IMR-90 (cell line): Measurements from ENCODE around the gene TICAM1. TPM values are rescaled to one million over a fixed set of nuclear protein-coding genes. Genes with fewer than 3 reads are reported as not detected.

Source experiments
- ATAC-seq: fragments of 200-7000 bp; cut with Tn5 transposase; 2 replicates; pipeline ENCODE4 v1.9.1; 2020; ENCODE audit warnings: low read depth, mild to moderate bottlenecking, moderate library complexity
- BruUV-seq: library from RNA; stranded (reverse); fragments of 400-500 nt; replicated peaks from 2 replicates; lab custom pipeline; 2021; lab: Mats Ljungman, UMichigan
- CTCF ChIA-PET: fragments of 300-600 bp; formaldehyde crosslinking; extraction: SDS; loops from one replicate; lab custom pipeline; 2021; ENCODE audit warnings: antibody characterized with exemption; lab: Yijun Ruan, JAX
- POLR2A ChIA-PET: fragments of 300-600 bp; sonication (Branson Sonifier 250); formaldehyde crosslinking; loops from one replicate; lab custom pipeline; 2022; ENCODE audit warnings: antibody characterized with exemption; ENCODE audit not compliant: unreplicated experiment; lab: Charles Lee
- DNase-seq: peaks from one replicate; pipeline ENCODE4 v3.0.0; 2013
- H2AFZ ChIP-seq: replicated peaks from 2 replicates; pipeline ENCODE3; 2013; ENCODE audit warnings: low read length, mild to moderate bottlenecking; ENCODE audit not compliant: poor library complexity
- H2AK5ac ChIP-seq: 2 replicates; pipeline ENCODE4 v1.6.1; 2013; ENCODE audit warnings: low read depth, low read length, inconsistent platforms
- H2AK9ac ChIP-seq: replicated peaks from 2 replicates; pipeline ENCODE3; 2013; ENCODE audit warnings: mild to moderate bottlenecking, low read depth, low read length, moderate library complexity; ENCODE audit not compliant: poor library complexity
- H2BK120ac ChIP-seq: 2 replicates; pipeline ENCODE4 v1.6.1; 2013; ENCODE audit warnings: low read depth, low read length, inconsistent platforms
- H2BK15ac ChIP-seq: 3 replicates; pipeline ENCODE4 v1.6.1; 2013; ENCODE audit warnings: low read depth, low read length, inconsistent platforms
- H2BK20ac ChIP-seq: 2 replicates; pipeline ENCODE4 v1.6.1; 2013; ENCODE audit warnings: low read depth, mild to moderate bottlenecking, inconsistent platforms, low read length, moderate library complexity
- H2BK5ac ChIP-seq: 2 replicates; pipeline ENCODE4 v1.6.1; 2013; ENCODE audit warnings: mild to moderate bottlenecking, low read depth, low read length, inconsistent platforms; ENCODE audit not compliant: poor library complexity, severe bottlenecking
- H3K14ac ChIP-seq: replicated peaks from 2 replicates; pipeline ENCODE4 v1.6.1; 2013; ENCODE audit warnings: low read depth, low read length, inconsistent platforms
- H3K18ac ChIP-seq: 2 replicates; pipeline ENCODE4 v1.6.1; 2013; ENCODE audit warnings: low read depth, low read length, control low read depth
- H3K23ac ChIP-seq: 2 replicates; pipeline ENCODE4 v1.6.1; 2013; ENCODE audit warnings: low read depth, low read length, inconsistent platforms
- H3K27ac ChIP-seq: 2 replicates; pipeline ENCODE4 v1.5.1; 2013; ENCODE audit warnings: mild to moderate bottlenecking, control low read depth, low read length; ENCODE audit not compliant: insufficient read depth
- H3K27me3 ChIP-seq: 2 replicates; pipeline ENCODE4 v1.6.1; 2013; ENCODE audit warnings: low read length; ENCODE audit not compliant: control insufficient read depth, insufficient read depth
- H3K36me3 ChIP-seq: 2 replicates; pipeline ENCODE4 v1.6.1; 2013; ENCODE audit warnings: low read length, mixed read lengths; ENCODE audit not compliant: control insufficient read depth, insufficient read depth
- H3K4ac ChIP-seq: 2 replicates; pipeline ENCODE4 v1.6.1; 2013; ENCODE audit warnings: low read depth, low read length, inconsistent platforms
- H3K4me1 ChIP-seq: 2 replicates; pipeline ENCODE4 v1.6.1; 2013; ENCODE audit warnings: low read length, mixed read lengths; ENCODE audit not compliant: control insufficient read depth, insufficient read depth
- H3K4me2 ChIP-seq: 2 replicates; pipeline ENCODE4 v1.6.1; 2013; ENCODE audit warnings: low read depth, mild to moderate bottlenecking, control low read depth, low read length, moderate library complexity
- H3K4me3 ChIP-seq: 2 replicates; pipeline ENCODE4 v1.5.1; 2013; ENCODE audit warnings: low read depth, mild to moderate bottlenecking, control low read depth, low read length, moderate library complexity; ENCODE audit not compliant: insufficient read depth
- H3K56ac ChIP-seq: 2 replicates; pipeline ENCODE4 v1.6.1; 2013; ENCODE audit warnings: low read length, inconsistent platforms; ENCODE audit not compliant: insufficient read depth; ENCODE audit errors: extremely low read depth
- H3K79me1 ChIP-seq, 2 experiments: 2 replicates each; pipeline ENCODE4 v1.6.1; 2013; ENCODE audit warnings: low read length in 2 of 2, inconsistent platforms in 1 of 2, low read depth in 1 of 2
- H3K9ac ChIP-seq: 2 replicates; pipeline ENCODE4 v1.6.1; 2013; ENCODE audit warnings: low read depth, low read length, control low read depth
- H3K9me1 ChIP-seq: 2 replicates; pipeline ENCODE4 v1.6.1; 2013; ENCODE audit warnings: low read length, inconsistent platforms; ENCODE audit not compliant: insufficient read depth
- H3K9me3 ChIP-seq: 2 replicates; pipeline ENCODE4 v1.6.1; 2013; ENCODE audit warnings: low read length; ENCODE audit not compliant: control insufficient read depth, insufficient read depth
- H4K20me1 ChIP-seq: 2 replicates; pipeline ENCODE4 v1.6.1; 2013; ENCODE audit warnings: low read length, inconsistent platforms; ENCODE audit not compliant: insufficient read depth
- H4K5ac ChIP-seq: 2 replicates; pipeline ENCODE4 v1.6.1; 2013; ENCODE audit warnings: mild to moderate bottlenecking, low read depth, low read length, control low read depth
- H4K8ac ChIP-seq, 2 experiments: 2 replicates each; pipeline ENCODE4 v1.6.1; 2013; ENCODE audit warnings: low read depth in 2 of 2, low read length in 2 of 2, control low read depth in 1 of 2, inconsistent platforms in 1 of 2
- H4K91ac ChIP-seq: 2 replicates; pipeline ENCODE4 v1.6.1; 2013; ENCODE audit warnings: low read depth, low read length, inconsistent platforms; ENCODE audit not compliant: insufficient read depth
- BHLHE40 ChIP-seq: fragments of 150-350 bp; IDR thresholded peaks from 2 replicates; pipeline ENCODE4 v1.6.1; 2016; ENCODE audit warnings: mild to moderate bottlenecking, low read depth, low read length
- CEBPB ChIP-seq: IDR thresholded peaks from 2 replicates; pipeline ENCODE4 v1.6.1; 2012; ENCODE audit warnings: low read depth, low read length, improper control_type of control experiment
- MAZ ChIP-seq: IDR thresholded peaks from 2 replicates; pipeline ENCODE4 v1.6.1; 2012; ENCODE audit warnings: low read depth, mild to moderate bottlenecking, low read length, improper control_type of control experiment, moderate library complexity, borderline replicate concordance
- NFE2L2 ChIP-seq: fragments of 150-350 bp; IDR thresholded peaks from 2 replicates; pipeline ENCODE4 v1.6.1; 2016; ENCODE audit warnings: low read depth, mild to moderate bottlenecking, low read length
- POLR2A ChIP-seq: IDR thresholded peaks from 2 replicates; pipeline ENCODE4 v1.6.1; 2012; ENCODE audit warnings: mild to moderate bottlenecking, low read depth, low read length
- RCOR1 ChIP-seq: IDR thresholded peaks from 2 replicates; pipeline ENCODE4 v1.6.1; 2012; ENCODE audit warnings: mild to moderate bottlenecking, low read length, improper control_type of control experiment; ENCODE audit not compliant: insufficient replicate concordance
- SMC3 ChIP-seq: fragments of 150-350 bp; IDR thresholded peaks from 2 replicates; pipeline ENCODE4 v1.6.1; 2016; ENCODE audit warnings: low read depth, mild to moderate bottlenecking, antibody characterized with exemption, low read length, moderate library complexity
- WGBS, 2 experiments: methylation state at CpG; one replicate each; pipeline versions ENCODE4 v1.1.5 to v1.1.7; 2013; ENCODE audit warnings: missing lambda C conversion rate in 2 of 2; ENCODE audit not compliant: insufficient read length in 1 of 2; ENCODE audit errors: extremely low coverage in 2 of 2; 5-methylcytosine and 5-hydroxymethylcytosine counted together
- dilution Hi-C: fragments of 300-500 bp; cut with HindIII; formaldehyde crosslinking; loops from one replicate; pipeline ENCODE4 v1.14.3; 2018; ENCODE audit warnings: low sequenced_read_pairs; ENCODE audit not compliant: unreplicated experiment
- in situ Hi-C: fragments of 300-500 bp; cut with MboI; formaldehyde crosslinking; loops from 3 replicates; pipeline ENCODE4 v1.14.3; 2019; ENCODE audit warnings: low sequenced_read_pairs, inconsistent platforms, mixed read lengths
- intact Hi-C: fragments of 100-400 bp; cut with micrococcal nuclease; formaldehyde crosslinking; loops from 2 replicates; pipeline ENCODE4 v1.10.0; 2022
- polyA plus RNA-seq, 3 experiments: library from polyadenylated mRNA; depleted of rRNA; stranded (reverse); fragments of >200 nt; gene quantifications; 2 replicates each; pipeline ENCODE4 v1.2.3, GENCODE V29; 2012; ENCODE audit warnings: low replicate concordance in 1 of 3
- total RNA-seq: library from RNA; depleted of rRNA; stranded (reverse); fragments of >200 nt; gene quantifications from 2 replicates; pipeline ENCODE4 v1.2.3, GENCODE V29; 2012
- TF ChIP-seq, protein P1 (sequence below): fragments of 150-350 bp; IDR thresholded peaks from 2 replicates; pipeline ENCODE4 v1.6.1; 2017; ENCODE audit warnings: mild to moderate bottlenecking, antibody characterized with exemption, low read length, low read depth

The TICAM1 gene
- total and polyA plus RNA-seq, 2 of the 4 experiments (the other 2 are of a cell fraction): 0.90 to 9.2 TPM

DNA sequence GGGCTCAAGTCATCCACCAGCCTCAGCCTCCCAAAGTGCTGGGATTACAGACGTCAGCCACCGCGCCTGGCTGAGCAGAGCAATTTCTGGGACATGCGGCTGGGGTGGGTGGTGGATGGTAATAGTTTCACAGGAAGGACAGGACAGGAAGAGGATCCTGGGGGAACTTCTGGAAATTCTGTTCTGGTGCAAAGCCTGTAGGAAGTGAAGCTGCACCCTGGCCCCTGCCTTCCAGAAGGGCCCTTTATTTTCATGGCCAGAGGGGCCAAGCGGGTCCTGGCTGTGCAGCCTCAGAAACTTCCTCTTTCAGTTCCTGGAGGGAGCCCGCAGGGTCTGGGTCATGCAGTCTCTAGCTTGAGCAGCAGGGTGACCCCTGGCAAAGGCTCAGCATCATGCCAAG, 24.3 kb downstream of the TICAM1 start (continued):
- TF ChIP-seq CEBPB (no peak), POLR2A (no peak), BHLHE40 (no peak), NFE2L2 (no peak), RCOR1 (no peak)
- TF ChIP-seq, protein P1, sequence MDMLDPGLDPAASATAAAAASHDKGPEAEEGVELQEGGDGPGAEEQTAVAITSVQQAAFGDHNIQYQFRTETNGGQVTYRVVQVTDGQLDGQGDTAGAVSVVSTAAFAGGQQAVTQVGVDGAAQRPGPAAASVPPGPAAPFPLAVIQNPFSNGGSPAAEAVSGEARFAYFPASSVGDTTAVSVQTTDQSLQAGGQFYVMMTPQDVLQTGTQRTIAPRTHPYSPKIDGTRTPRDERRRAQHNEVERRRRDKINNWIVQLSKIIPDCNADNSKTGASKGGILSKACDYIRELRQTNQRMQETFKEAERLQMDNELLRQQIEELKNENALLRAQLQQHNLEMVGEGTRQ: no peak

DNA sequence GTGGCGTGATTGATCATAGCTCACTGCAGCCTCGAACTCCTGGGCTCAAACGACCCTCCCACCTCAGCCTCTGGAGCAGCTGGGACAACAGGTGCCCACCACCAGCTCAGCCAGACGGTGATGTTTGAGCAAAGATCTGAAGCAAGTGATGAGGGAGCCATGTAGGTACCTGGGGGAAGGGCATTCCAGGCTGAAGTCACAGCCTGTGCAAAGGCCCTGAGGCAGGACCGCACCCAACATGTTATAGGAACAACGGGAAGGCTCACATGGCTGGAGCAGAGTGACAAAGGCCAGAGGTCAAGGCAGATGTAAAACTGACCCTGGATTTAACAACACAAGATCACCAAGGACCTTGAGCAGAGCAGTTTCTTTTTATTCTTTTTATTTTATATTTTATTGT, 25.1 kb downstream of the TICAM1 start:
- no peak overlapping the region for H3K56ac ChIP-seq
- TF ChIP-seq BHLHE40 (no peak), MAZ (no peak), SMC3 (no peak)
- TF ChIP-seq, protein P1: no peak
- H2BK5ac ChIP-seq: no peak overlapping the region
- 0 out of 2 replicates have a peak overlapping the region, but pooled peaks have one; percentile 28 for H2AK5ac ChIP-seq
- H2BK20ac ChIP-seq: no peak overlapping the region
- H4K8ac ChIP-seq: no peak overlapping the region
- no peak overlapping the region for H2BK15ac ChIP-seq
- no peak overlapping the region for H2BK120ac ChIP-seq
- DNase-seq: no peak
- no peaks in the 10 kb centered on the region for H3K36me3 ChIP-seq
- H4K20me1 ChIP-seq: no peaks in the 10 kb centered on the region
- no peak overlapping the region for H3K14ac ChIP-seq
- H3K27ac ChIP-seq: no peak overlapping the region
- no peaks in the 10 kb centered on the region for H3K27me3 ChIP-seq
- no peak overlapping the region for H2AFZ ChIP-seq
- H4K5ac ChIP-seq: no peak overlapping the region
- H3K23ac ChIP-seq: no peak overlapping the region
- ATAC-seq: no peak
- H4K91ac ChIP-seq: no peak overlapping the region
- dilution Hi-C loops (no loop called here), intact Hi-C loops (no loop called here), in situ Hi-C loops (loop anchor here (5.0 kb wide), 2 partner anchors 106 to 226 kb away; no protein-coding TSS in a partner anchor)
- no peak overlapping the region for H3K18ac ChIP-seq
- no peak overlapping the region for H3K4ac ChIP-seq
- WGBS, 2 experiments: no CpG with 5 or more reads among the region's 6 CpGs
- no peak overlapping the region for H3K4me3 ChIP-seq
- ChIA-PET CTCF (interaction anchor here (0.6 to 1.0 kb wide), 2 partner anchors 67 to 121 kb away, joined by 4 read pairs; no protein-coding TSS in a partner anchor), POLR2A (interaction anchor here (0.6 kb wide), 1 partner anchor 44 kb away, joined by 4 read pairs; no protein-coding TSS in a partner anchor)
- H3K79me1 ChIP-seq: no peaks in the 10 kb centered on the region
- no peak overlapping the region for H3K4me2 ChIP-seq
- no peaks in the 10 kb centered on the region for H3K9me1 ChIP-seq
- no peak overlapping the region for H3K9ac ChIP-seq
- no peaks in the 10 kb centered on the region for H3K9me3 ChIP-seq
- no TSS peak for BruUV-seq
- H2AK9ac ChIP-seq: no peak overlapping the region
- H3K4me1 ChIP-seq: no peaks in the 10 kb centered on the region
